Heart left ventricle (tissue), 16 donors: ENCODE data around the gene ADGRL3. TPM values are rescaled to one million over a fixed set of nuclear protein-coding genes. Genes with fewer than 3 reads are reported as not detected.

ENCODE experiments used
- ATAC-seq, 4 donors: fragments of 200-7000 bp; cut with Tn5 transposase; one replicate each; pipeline ENCODE4 v1.9.1; 2020 to 2022; ENCODE audit warnings: moderate library complexity in 4 of 4, mild to moderate bottlenecking in 3 of 4, moderate number of reproducible peaks in 1 of 4
- DNase-seq, 5 donors: peaks; one replicate each; pipeline ENCODE4 v3.0.0-alpha.2; 2020
- H3K27ac ChIP-seq, 12 donors: fragments of 200-600 bp; sonication (generic) in 4 of 12; one replicate each; pipeline versions ENCODE4 v1.5.0 to v1.8.0; 2016 to 2022; ENCODE audit warnings: mild to moderate bottlenecking in 2 of 12
- H3K27me3 ChIP-seq, 9 donors: fragments of 200-600 bp; sonication (generic) in 2 of 9; one replicate each; pipeline versions ENCODE4 v1.5.1 to v1.8.0; 2016 to 2022; ENCODE audit warnings: mild to moderate bottlenecking in 3 of 9
- H3K36me3 ChIP-seq, 9 donors: fragments of 200-600 bp; sonication (generic) in 2 of 9; one replicate each; pipeline versions ENCODE4 v1.5.0 to v1.8.0; 2018 to 2022; ENCODE audit warnings: mild to moderate bottlenecking in 2 of 9
- H3K4me1 ChIP-seq, 12 donors: fragments of 200-600 bp; sonication (generic) in 4 of 12; one replicate each; pipeline versions ENCODE4 v1.5.0 to v1.8.0; 2016 to 2022; ENCODE audit warnings: mild to moderate bottlenecking in 3 of 12
- H3K4me3 ChIP-seq, 12 donors: fragments of 200-600 bp; sonication (generic) in 4 of 12; one replicate each; pipeline versions ENCODE4 v1.5.0 to v1.8.0; 2017 to 2022; ENCODE audit warnings: mild to moderate bottlenecking in 9 of 12, moderate library complexity in 4 of 12
- H3K9me3 ChIP-seq, 12 donors: fragments of 200-600 bp; sonication (generic) in 4 of 12; one replicate each; pipeline versions ENCODE4 v1.5.0 to v1.8.0; 2016 to 2022; ENCODE audit warnings: mild to moderate bottlenecking in 1 of 12
- POLR2A ChIP-seq, 2 donors: fragments of 450-650 bp; IDR thresholded peaks; one replicate each; pipeline ENCODE4 v1.6.1; 2017; ENCODE audit warnings: antibody characterized with exemption in 2 of 2, mild to moderate bottlenecking in 2 of 2, moderate library complexity in 2 of 2
- WGBS, 4 donors: extraction: QIAGEN DNeasy Blood & Tissue Kit in 2 of 4; methylation state at CpG; one replicate each; pipeline versions ENCODE4 v1.1.5 to v1.1.7; 2013 to 2018; 5-methylcytosine and 5-hydroxymethylcytosine counted together
- intact Hi-C, 10 donors: fragments of 100-400 bp; cut with DNase I; formaldehyde crosslinking; loops; one replicate each; pipeline versions ENCODE4 v1.11.1 to v1.14.2; 2022
- polyA plus RNA-seq, 2 donors: library from polyadenylated mRNA; stranded (reverse); fragments of 200-250 nt; gene quantifications; one replicate each; pipeline ENCODE4 v1.2.3, GENCODE V29; 2013
- total RNA-seq, 9 donors: library from RNA; depleted of rRNA in 2 of 9; stranded (reverse); fragments of >200 nt in 2 of 9; fragmentation: NEBNext Ultra II Directional in 3 of 9; extraction: Animal tissue kit (Norgen Biotek cat#: 25700) in 3 of 9; gene quantifications; one replicate each; pipeline versions ENCODE4 v1.1.0 to v1.2.4, GENCODE V29; 2016 to 2023
- TF ChIP-seq, protein P1 (sequence below), 12 donors: fragments of 200-600 bp; sonication (generic) in 4 of 12; IDR thresholded peaks; one replicate each; pipeline versions ENCODE4 v1.5.0 to v1.8.0; 2018 to 2022; ENCODE audit warnings: antibody characterized with exemption in 12 of 12, mild to moderate bottlenecking in 5 of 12
- donor health status: ischemic (EF 13 %, LVEDD 7.1; RV severe dilation, severe dysfunction).
- donor health status: healthy with polysubstance abuse.
- donor health status: DM: no; HTN: yes; CAD: no.
- donor health status: DM: no; HTN: no; CAD: no.
- donor health status: ischemic (EF 25% LVEDD 6.9; RV normal size, moderate dysfunction).
- donor health status: ischemic (EF 25% LVEDD 5.7; RV mildly dilated, moderate dysfunction).
- donor health status: healthy.
- donor health status: DM: yes; HTN: yes; CAD: no.
- donor health status: ischemic (EF 35%, LVEDD 5.7; RV mildly dilated, moderate dysfunction).
- donor health status: nonischemic (EF 11% LVEDD 7.7; RV severe dilation, severe dysfunction).
- donor health status: DM: yes; HTN: yes; CAD: no.
- donor health status: PGD.
- donor health status: ischemic (EF 29% LVEDD 5.4; RV normal size, mild dysfunction).
- donor health status: nonischemic (EF 23%, LVEDD 6.1; RV moderate dilation, normal function).

Gene ADGRL3
- total and polyA plus RNA-seq, 11 donors, result 0.84 to 24.4 (median 7.6) TPM

DNA sequence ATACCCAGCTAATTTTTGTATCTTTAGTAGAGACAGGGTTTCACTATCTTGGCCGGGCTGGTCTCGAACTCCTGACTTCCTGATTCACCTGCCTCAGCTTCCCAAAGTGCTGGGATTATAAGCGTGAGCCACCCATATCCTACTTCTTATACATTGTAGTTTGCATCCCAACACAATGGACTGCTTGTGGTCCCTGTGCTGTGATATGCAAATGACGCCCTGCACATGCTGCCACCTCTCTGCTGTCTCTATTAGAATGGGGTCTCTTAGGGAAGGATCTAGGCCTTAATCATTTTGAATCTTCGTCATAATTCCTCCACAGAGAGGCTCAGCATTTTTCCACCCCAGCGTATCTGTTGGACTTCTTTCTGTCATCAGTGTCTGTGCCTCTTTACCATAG lies 595.9 kb downstream of the ADGRL3 start:
- H3K9me3 ChIP-seq, result no peaks in the 10 kb centered on the region
- intact Hi-C loops, result no loop called here
- ATAC-seq, result no peak
- DNase-seq, result no peak
- no peaks in the 10 kb centered on the region for H3K36me3 ChIP-seq
- no peaks in the 10 kb centered on the region for H3K4me1 ChIP-seq
- no peak for TF ChIP-seq POLR2A (IDR thresholded peaks at IDR 0.05)
- TF ChIP-seq, protein P1, sequence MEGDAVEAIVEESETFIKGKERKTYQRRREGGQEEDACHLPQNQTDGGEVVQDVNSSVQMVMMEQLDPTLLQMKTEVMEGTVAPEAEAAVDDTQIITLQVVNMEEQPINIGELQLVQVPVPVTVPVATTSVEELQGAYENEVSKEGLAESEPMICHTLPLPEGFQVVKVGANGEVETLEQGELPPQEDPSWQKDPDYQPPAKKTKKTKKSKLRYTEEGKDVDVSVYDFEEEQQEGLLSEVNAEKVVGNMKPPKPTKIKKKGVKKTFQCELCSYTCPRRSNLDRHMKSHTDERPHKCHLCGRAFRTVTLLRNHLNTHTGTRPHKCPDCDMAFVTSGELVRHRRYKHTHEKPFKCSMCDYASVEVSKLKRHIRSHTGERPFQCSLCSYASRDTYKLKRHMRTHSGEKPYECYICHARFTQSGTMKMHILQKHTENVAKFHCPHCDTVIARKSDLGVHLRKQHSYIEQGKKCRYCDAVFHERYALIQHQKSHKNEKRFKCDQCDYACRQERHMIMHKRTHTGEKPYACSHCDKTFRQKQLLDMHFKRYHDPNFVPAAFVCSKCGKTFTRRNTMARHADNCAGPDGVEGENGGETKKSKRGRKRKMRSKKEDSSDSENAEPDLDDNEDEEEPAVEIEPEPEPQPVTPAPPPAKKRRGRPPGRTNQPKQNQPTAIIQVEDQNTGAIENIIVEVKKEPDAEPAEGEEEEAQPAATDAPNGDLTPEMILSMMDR (IDR thresholded peaks at IDR 0.05), result no peak
- H3K27me3 ChIP-seq, result no peaks in the 10 kb centered on the region
- 71 to 87% (median 78%) methylated on average over 6 of the region's 6 CpGs for whole genome bisulfite sequencing, 4 donors
- no peak overlapping the region for H3K4me3 ChIP-seq
- H3K27ac ChIP-seq, result no peak overlapping the region

DNA sequence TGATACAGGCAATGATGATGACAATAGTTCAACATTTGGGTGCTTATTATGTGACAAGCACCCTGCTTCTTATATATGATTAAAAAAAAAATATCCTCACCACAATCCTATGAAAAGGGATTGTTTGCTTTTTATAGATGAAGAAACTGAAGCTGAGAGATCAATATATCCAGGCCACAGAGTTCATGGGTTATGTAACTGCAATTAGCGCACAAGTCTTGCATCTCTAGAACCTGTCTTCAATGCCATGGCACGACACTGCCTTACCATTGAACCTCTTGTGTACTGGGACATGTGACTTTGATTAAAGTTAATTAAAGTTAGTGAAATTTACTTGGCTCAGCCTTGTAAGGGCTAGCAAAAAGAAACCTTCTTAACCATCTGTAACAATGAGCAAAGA lies 599.7 kb downstream of the ADGRL3 start:
- H3K4me1 ChIP-seq, result no peaks in the 10 kb centered on the region
- 34 to 83% (median 66%) methylated on average over 2 of the region's 2 CpGs for WGBS, 4 donors

DNA sequence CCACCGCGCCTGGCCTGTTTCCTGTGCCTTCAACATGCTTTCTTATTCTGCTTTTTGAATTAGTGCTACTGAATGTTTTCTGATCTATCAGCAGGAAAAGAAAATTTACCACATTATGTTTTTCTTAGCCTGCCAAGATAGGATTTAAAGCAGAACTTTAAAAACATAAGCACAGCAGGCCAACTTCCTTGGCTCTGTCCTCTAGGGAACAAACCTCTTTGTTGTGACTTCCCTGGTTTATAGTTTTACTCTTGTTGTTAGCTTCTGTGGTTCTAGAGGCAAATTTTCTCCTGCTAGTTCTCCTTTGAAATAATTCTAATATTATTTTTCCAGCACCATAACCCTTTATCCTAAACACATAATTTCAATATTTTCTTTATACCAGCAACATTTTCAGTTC lies 605.1 kb downstream of the ADGRL3 start:
- no peak overlapping the region for H3K4me3 ChIP-seq
- ATAC-seq (no peak), DNase-seq (no peak)
- TF ChIP-seq, protein P1 (IDR thresholded peaks at IDR 0.05), result no peak
- no peak for TF ChIP-seq POLR2A (IDR thresholded peaks at IDR 0.05)
- no peaks in the 10 kb centered on the region for H3K9me3 ChIP-seq
- H3K27ac ChIP-seq, result no peak overlapping the region
- WGBS, 4 donors, result 82 to 94% (median 89%) methylated on average over 2 of the region's 2 CpGs
- H3K36me3 ChIP-seq, result no peaks in the 10 kb centered on the region
- H3K27me3 ChIP-seq, result no peaks in the 10 kb centered on the region
- intact Hi-C loops, result no loop called here
- no peaks in the 10 kb centered on the region for H3K4me1 ChIP-seq

More for the DNA sequence above, 599.7 kb downstream of the ADGRL3 start:
- ATAC-seq, result no peak
- intact Hi-C loops, result no loop called here
- TF ChIP-seq, protein P1 (IDR thresholded peaks at IDR 0.05), result no peak
- TF ChIP-seq POLR2A (IDR thresholded peaks at IDR 0.05), result no peak
- no peaks in the 10 kb centered on the region for H3K9me3 ChIP-seq
- H3K4me3 ChIP-seq, result no peak overlapping the region
- no peaks in the 10 kb centered on the region for H3K27me3 ChIP-seq
- no peak for DNase-seq
- no peak overlapping the region for H3K27ac ChIP-seq
- H3K36me3 ChIP-seq, result no peaks in the 10 kb centered on the region

DNA sequence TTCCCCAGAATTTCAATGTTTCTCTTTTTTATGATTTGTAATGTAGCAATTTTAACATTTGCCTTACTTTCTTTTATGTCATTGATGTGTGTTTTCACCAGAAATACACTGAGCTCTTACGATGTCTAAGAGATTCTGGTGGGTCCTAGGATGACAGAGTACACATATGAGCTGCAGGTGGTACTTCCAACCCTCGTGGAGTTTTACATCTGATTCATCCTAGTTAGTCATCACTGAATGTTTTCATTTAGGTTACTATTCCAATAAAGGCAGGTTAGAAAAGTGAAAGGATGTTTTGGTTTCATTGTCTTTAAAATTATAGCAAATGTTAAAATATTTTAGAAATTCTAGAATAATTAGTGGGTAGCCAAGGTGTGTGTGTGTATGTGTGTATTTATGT lies 605.9 kb downstream of the ADGRL3 start:
- 52 to 80% (median 77%) methylated on average over 2 of the region's 2 CpGs for WGBS, 4 donors
- no peak overlapping the region for H3K4me3 ChIP-seq
- no peaks in the 10 kb centered on the region for H3K27me3 ChIP-seq
- H3K4me1 ChIP-seq, result no peaks in the 10 kb centered on the region
- no peaks in the 10 kb centered on the region for H3K9me3 ChIP-seq
- H3K36me3 ChIP-seq, result no peaks in the 10 kb centered on the region
- intact Hi-C loops, result no loop called here
- no peak for ATAC-seq
- no peak for DNase-seq
- TF ChIP-seq, protein P1 (IDR thresholded peaks at IDR 0.05), result no peak
- no peak for TF ChIP-seq POLR2A (IDR thresholded peaks at IDR 0.05)
- no peak overlapping the region for H3K27ac ChIP-seq
